HG03575 (cell line): ENCODE results near the gene ATF2.

ENCODE experiments used
- ATAC-seq: cut with Tn5 transposase; IDR thresholded peaks from one replicate; pipeline ENCODE4 v1.9.1; 2021; ENCODE audit not compliant: unreplicated experiment, insufficient number of reproducible peaks, low FRiP score; ENCODE audit errors: extremely low read depth

ATF2 gene

GRCh38 chr2:175167792-175168563 lies at the start of gene ATF2:
Gene ATF2, minus strand, starts transcription at chr2:175168203. Its CDS starts 31,760 bp downstream, at chr2:175136443.
- ATAC-seq: peak; percentile 91

- no peak for ATAC-seq
Measured at GRCh38 chr2:175207741-175208438, 39.9 kb upstream of the ATF2 start.

- no peak for ATAC-seq
Measured at GRCh38 chr2:175206866-175207265, 38.9 kb upstream of the ATF2 start.

- ATAC-seq: no peak
Measured at GRCh38 chr2:175205523-175205922, 37.5 kb upstream of the ATF2 start.

- no peak for ATAC-seq
Measured at GRCh38 chr2:175203621-175204496, 35.9 kb upstream of the ATF2 start.

GRCh38 chr2:175195012-175195411 lies 27.0 kb upstream of the ATF2 start:
- ATAC-seq: no peak

- no peak for ATAC-seq
Measured at GRCh38 chr2:175188761-175189160, 20.8 kb upstream of the ATF2 start.

GRCh38 chr2:175187378-175187777 lies 19.4 kb upstream of the ATF2 start:
- no peak for ATAC-seq

GRCh38 chr2:175183674-175184073 lies 15.7 kb upstream of the ATF2 start:
- ATAC-seq: no peak

GRCh38 chr2:175181877-175182308 lies 13.9 kb upstream of the ATF2 start:
- ATAC-seq: no peak

GRCh38 chr2:175181104-175181876 lies 13.3 kb upstream of the ATF2 start, which contains the start of gene ATP5MC3:
Gene ATP5MC3, minus strand, starts transcription at chr2:175181710. Its CDS starts 317 bp downstream, at chr2:175181393.
- no peak for ATAC-seq

GRCh38 chr2:175180701-175181103 lies 12.7 kb upstream of the ATF2 start:
- ATAC-seq: no peak

- ATAC-seq: no peak
Measured at GRCh38 chr2:175176624-175177023, 8.6 kb upstream of the ATF2 start.

- no peak for ATAC-seq
Measured at GRCh38 chr2:175175896-175176295, 7.9 kb upstream of the ATF2 start.

GRCh38 chr2:175175320-175175719 lies 7.3 kb upstream of the ATF2 start:
- ATAC-seq: no peak

- ATAC-seq: no peak
Measured at GRCh38 chr2:175170659-175171304, 2.8 kb upstream of the ATF2 start.

GRCh38 chr2:175169191-175169590 lies 1.2 kb upstream of the ATF2 start:
- no peak for ATAC-seq

GRCh38 chr2:175168564-175168945 lies 552 bp upstream of the ATF2 start:
- peak; percentile 5 for ATAC-seq
